Neural progenitor cell (in vitro differentiated cells): Measurements from ENCODE around the gene AGBL4. TPM values are rescaled to one million over a fixed set of nuclear protein-coding genes. Genes with fewer than 3 reads are reported as not detected.

Experiments
- DNase-seq: peaks from one replicate; pipeline ENCODE4 v3.0.0-alpha.2; 2016; ENCODE audit warnings: low spot score
- H2AFZ ChIP-seq: fragments of 200-600 bp; sonication (generic); replicated peaks from 2 replicates; pipeline ENCODE4 v1.6.1; 2016; ENCODE audit warnings: antibody characterized with exemption
- H3F3A ChIP-seq: fragments of 200-600 bp; sonication (generic); 2 replicates; pipeline ENCODE4 v1.6.1; 2016; ENCODE audit warnings: antibody characterized with exemption, low read depth
- H3K27ac ChIP-seq: fragments of 200-600 bp; sonication (generic); 2 replicates; pipeline ENCODE4 v1.5.1; 2016; ENCODE audit warnings: mild to moderate bottlenecking
- H3K27me3 ChIP-seq: fragments of 200-600 bp; sonication (generic); 2 replicates; pipeline ENCODE4 v1.6.1; 2016; ENCODE audit warnings: mild to moderate bottlenecking, moderate library complexity
- H3K36me3 ChIP-seq: fragments of 200-600 bp; sonication (generic); 2 replicates; pipeline ENCODE4 v1.5.1; 2016
- H3K4me1 ChIP-seq: fragments of 200-600 bp; sonication (generic); 2 replicates; pipeline ENCODE4 v1.6.1; 2016; ENCODE audit warnings: mixed run types
- H3K4me2 ChIP-seq: fragments of 200-600 bp; sonication (generic); 2 replicates; pipeline ENCODE4 v1.6.1; 2016
- H3K4me3 ChIP-seq: fragments of 200-600 bp; sonication (generic); 2 replicates; pipeline ENCODE4 v1.5.1; 2016
- H3K79me2 ChIP-seq: fragments of 200-600 bp; sonication (generic); 2 replicates; pipeline ENCODE4 v1.6.1; 2016; ENCODE audit warnings: low read depth
- H3K9ac ChIP-seq: fragments of 200-600 bp; sonication (generic); 2 replicates; pipeline ENCODE4 v1.6.1; 2016
- H3K9me3 ChIP-seq: fragments of 200-600 bp; sonication (generic); 2 replicates; pipeline ENCODE4 v1.5.1; 2016; ENCODE audit warnings: low read depth
- H4K20me1 ChIP-seq: fragments of 200-600 bp; sonication (generic); 2 replicates; pipeline ENCODE4 v1.6.1; 2016; ENCODE audit warnings: low read depth
- H3K27ac Mint-ChIP-seq: 3 replicates; pipeline ENCODE4 v1.8.0; 2021; ENCODE audit warnings: mixed read lengths
- H3K27me3 Mint-ChIP-seq: 2 replicates; pipeline ENCODE4 v1.8.0; 2022; ENCODE audit warnings: low read depth, mild to moderate bottlenecking, inconsistent platforms, moderate library complexity, mixed read lengths; ENCODE audit not compliant: insufficient read depth
- H3K36me3 Mint-ChIP-seq: 3 replicates; pipeline ENCODE4 v1.8.0; 2021; ENCODE audit warnings: mixed read lengths
- H3K4me1 Mint-ChIP-seq: 3 replicates; pipeline ENCODE4 v1.8.0; 2021; ENCODE audit warnings: mixed read lengths
- H3K4me3 Mint-ChIP-seq: 3 replicates; pipeline ENCODE4 v1.8.0; 2021; ENCODE audit warnings: mild to moderate bottlenecking, moderate library complexity, mixed read lengths
- H3K9me3 Mint-ChIP-seq: 3 replicates; pipeline ENCODE4 v1.8.0; 2020; ENCODE audit warnings: mixed read lengths
- EZH2 ChIP-seq: fragments of 200-600 bp; sonication (generic); IDR thresholded peaks from 2 replicates; pipeline ENCODE4 v1.6.1; 2017; ENCODE audit warnings: antibody characterized with exemption, mild to moderate bottlenecking, moderate library complexity
- EZH2phosphoT487 ChIP-seq: fragments of 200-600 bp; sonication (generic); IDR thresholded peaks from 2 replicates; pipeline ENCODE4 v1.6.1; 2017; ENCODE audit warnings: antibody characterized with exemption
- total RNA-seq: library from RNA; depleted of rRNA; stranded (reverse); fragments of >200 nt; gene quantifications from 2 replicates; pipeline ENCODE4 v1.2.3, GENCODE V29; 2015; ENCODE audit warnings: low replicate concordance
- TF ChIP-seq, protein P1 (sequence below): fragments of 200-600 bp; sonication (generic); IDR thresholded peaks from 2 replicates; pipeline ENCODE4 v1.5.1; 2017; ENCODE audit warnings: antibody characterized with exemption, mild to moderate bottlenecking

AGBL4 gene
- total RNA-seq, 1 donor from 2014 or later, result 1.5 TPM

DNA sequence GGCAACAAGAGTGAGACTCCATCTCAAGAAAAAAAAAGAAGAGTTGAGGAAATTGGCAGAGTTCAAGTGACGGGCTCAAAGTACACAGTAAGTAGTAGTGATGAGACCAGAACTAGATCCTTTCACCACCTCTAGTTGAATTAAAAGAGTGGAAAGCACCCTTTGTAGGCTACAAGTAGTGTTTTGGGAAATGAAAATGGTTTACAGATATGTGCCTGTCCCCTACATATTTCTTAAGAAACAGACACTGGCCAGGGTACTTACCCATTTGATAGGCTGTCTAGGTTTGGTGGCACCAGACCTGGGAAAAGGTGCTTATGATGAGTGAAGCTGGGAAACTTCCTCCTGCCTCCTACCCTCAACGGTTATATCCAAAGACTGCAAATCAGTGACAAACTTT, 1083.4 kb downstream of the AGBL4 start:
- H3K27me3 ChIP-seq, result no peaks in the 10 kb centered on the region
- no peak overlapping the region for H3K4me2 ChIP-seq
- no peaks in the 10 kb centered on the region for H3K36me3 Mint-ChIP-seq
- TF ChIP-seq EZH2, result no peak
- TF ChIP-seq, protein P1, sequence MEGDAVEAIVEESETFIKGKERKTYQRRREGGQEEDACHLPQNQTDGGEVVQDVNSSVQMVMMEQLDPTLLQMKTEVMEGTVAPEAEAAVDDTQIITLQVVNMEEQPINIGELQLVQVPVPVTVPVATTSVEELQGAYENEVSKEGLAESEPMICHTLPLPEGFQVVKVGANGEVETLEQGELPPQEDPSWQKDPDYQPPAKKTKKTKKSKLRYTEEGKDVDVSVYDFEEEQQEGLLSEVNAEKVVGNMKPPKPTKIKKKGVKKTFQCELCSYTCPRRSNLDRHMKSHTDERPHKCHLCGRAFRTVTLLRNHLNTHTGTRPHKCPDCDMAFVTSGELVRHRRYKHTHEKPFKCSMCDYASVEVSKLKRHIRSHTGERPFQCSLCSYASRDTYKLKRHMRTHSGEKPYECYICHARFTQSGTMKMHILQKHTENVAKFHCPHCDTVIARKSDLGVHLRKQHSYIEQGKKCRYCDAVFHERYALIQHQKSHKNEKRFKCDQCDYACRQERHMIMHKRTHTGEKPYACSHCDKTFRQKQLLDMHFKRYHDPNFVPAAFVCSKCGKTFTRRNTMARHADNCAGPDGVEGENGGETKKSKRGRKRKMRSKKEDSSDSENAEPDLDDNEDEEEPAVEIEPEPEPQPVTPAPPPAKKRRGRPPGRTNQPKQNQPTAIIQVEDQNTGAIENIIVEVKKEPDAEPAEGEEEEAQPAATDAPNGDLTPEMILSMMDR, result no peak
- no peak for TF ChIP-seq EZH2phosphoT487
- no peak overlapping the region for H3K4me3 ChIP-seq
- no peaks in the 10 kb centered on the region for H4K20me1 ChIP-seq
- no peaks in the 10 kb centered on the region for H3K27me3 Mint-ChIP-seq
- no peaks in the 10 kb centered on the region for H3K4me1 Mint-ChIP-seq
- no peaks in the 10 kb centered on the region for H3K9me3 Mint-ChIP-seq
- no peak overlapping the region for H2AFZ ChIP-seq
- no peaks in the 10 kb centered on the region for H3K9me3 ChIP-seq
- H3K4me1 ChIP-seq, result no peaks in the 10 kb centered on the region
- no peaks in the 10 kb centered on the region for H3K79me2 ChIP-seq
- DNase-seq, result no peak
- H3K27ac ChIP-seq, result no peak overlapping the region
- H3K4me3 Mint-ChIP-seq, result no peak overlapping the region
- no peaks in the 10 kb centered on the region for H3K36me3 ChIP-seq
- no peak overlapping the region for H3K27ac Mint-ChIP-seq
- no peaks in the 10 kb centered on the region for H3F3A ChIP-seq
- H3K9ac ChIP-seq, result no peak overlapping the region

DNA sequence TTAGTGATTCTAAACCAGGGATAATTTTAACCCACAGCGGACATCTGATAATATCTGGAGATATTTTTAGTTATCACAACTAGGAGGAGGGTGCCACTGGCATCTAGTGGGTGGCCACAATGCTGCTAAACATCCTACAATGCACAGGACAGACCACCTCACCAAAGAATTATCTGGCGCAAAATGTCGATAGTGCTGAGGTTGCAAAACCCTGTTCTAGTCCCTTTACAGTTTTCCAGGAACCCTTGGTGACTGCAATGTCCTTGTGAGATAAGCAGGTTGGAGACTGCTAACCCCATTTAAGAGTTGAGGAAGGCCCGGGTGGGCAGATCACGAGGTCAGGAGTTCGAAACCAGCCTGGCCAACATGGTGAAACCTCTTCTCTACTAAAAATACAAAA, 1083.9 kb downstream of the AGBL4 start:
- no peaks in the 10 kb centered on the region for H3K27me3 Mint-ChIP-seq
- Histone ChIP-seq H3K9me3 (no peaks in the 10 kb centered on the region), H4K20me1 (no peaks in the 10 kb centered on the region), H3K27ac (no peak overlapping the region), H3K36me3 (no peaks in the 10 kb centered on the region), H3F3A (no peaks in the 10 kb centered on the region), H2AFZ (no peak overlapping the region), H3K4me3 (no peak overlapping the region), H3K4me2 (no peak overlapping the region), H3K4me1 (no peaks in the 10 kb centered on the region), H3K9ac (no peak overlapping the region), H3K27me3 (no peaks in the 10 kb centered on the region), H3K79me2 (no peaks in the 10 kb centered on the region)
- TF ChIP-seq EZH2 (no peak), EZH2phosphoT487 (no peak)
- TF ChIP-seq, protein P1, result no peak
- H3K27ac Mint-ChIP-seq, result no peak overlapping the region
- no peak overlapping the region for H3K4me3 Mint-ChIP-seq
- H3K4me1 Mint-ChIP-seq, result no peaks in the 10 kb centered on the region
- H3K36me3 Mint-ChIP-seq, result no peaks in the 10 kb centered on the region
- no peak for DNase-seq
- no peaks in the 10 kb centered on the region for H3K9me3 Mint-ChIP-seq

DNA sequence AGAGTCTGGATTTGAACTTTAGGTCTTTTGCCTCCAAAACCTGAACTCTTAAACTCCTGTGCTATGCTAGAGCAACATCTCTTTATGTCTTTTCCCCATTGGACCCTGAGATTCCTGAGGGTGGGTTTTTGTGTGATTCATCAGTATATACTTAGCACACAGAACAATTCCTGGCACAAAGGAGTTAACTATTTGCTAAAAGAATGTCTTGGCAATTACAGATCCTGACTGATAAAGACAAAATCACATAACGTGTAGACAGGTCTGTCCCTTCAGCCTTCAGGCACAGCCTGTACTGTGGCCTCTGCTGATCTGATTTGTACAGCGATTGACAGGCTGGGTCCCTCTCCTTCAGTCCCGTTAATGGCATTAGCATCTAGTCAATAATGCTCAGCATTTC, 1084.7 kb downstream of the AGBL4 start:
- Histone ChIP-seq H3K36me3 (no peaks in the 10 kb centered on the region), H3K4me2 (no peak overlapping the region), H3K9ac (no peak overlapping the region), H3F3A (no peaks in the 10 kb centered on the region), H3K4me3 (no peak overlapping the region), H3K4me1 (no peaks in the 10 kb centered on the region), H3K9me3 (no peaks in the 10 kb centered on the region), H3K27ac (no peak overlapping the region), H3K79me2 (no peaks in the 10 kb centered on the region), H2AFZ (no peak overlapping the region), H3K27me3 (no peaks in the 10 kb centered on the region), H4K20me1 (no peaks in the 10 kb centered on the region)
- no peaks in the 10 kb centered on the region for H3K9me3 Mint-ChIP-seq
- DNase-seq, result no peak
- TF ChIP-seq, protein P1, result no peak
- no peak for TF ChIP-seq EZH2
- TF ChIP-seq EZH2phosphoT487, result no peak
- H3K4me3 Mint-ChIP-seq, result no peak overlapping the region
- no peak overlapping the region for H3K27ac Mint-ChIP-seq
- H3K27me3 Mint-ChIP-seq, result peaks cover 3% of the 10 kb centered on the region
- H3K36me3 Mint-ChIP-seq, result no peaks in the 10 kb centered on the region
- no peaks in the 10 kb centered on the region for H3K4me1 Mint-ChIP-seq
